ENCODE data around the gene STARD13.
A peak's percentile ranks its signal among the peaks of the same experiment; 100 is the strongest.
"Not testable (repeated sequence)": the region's sequence is repeated elsewhere in the genome, so short reads cannot be mapped to it uniquely, and the experiment has no call there.

The STARD13 gene

DNA sequence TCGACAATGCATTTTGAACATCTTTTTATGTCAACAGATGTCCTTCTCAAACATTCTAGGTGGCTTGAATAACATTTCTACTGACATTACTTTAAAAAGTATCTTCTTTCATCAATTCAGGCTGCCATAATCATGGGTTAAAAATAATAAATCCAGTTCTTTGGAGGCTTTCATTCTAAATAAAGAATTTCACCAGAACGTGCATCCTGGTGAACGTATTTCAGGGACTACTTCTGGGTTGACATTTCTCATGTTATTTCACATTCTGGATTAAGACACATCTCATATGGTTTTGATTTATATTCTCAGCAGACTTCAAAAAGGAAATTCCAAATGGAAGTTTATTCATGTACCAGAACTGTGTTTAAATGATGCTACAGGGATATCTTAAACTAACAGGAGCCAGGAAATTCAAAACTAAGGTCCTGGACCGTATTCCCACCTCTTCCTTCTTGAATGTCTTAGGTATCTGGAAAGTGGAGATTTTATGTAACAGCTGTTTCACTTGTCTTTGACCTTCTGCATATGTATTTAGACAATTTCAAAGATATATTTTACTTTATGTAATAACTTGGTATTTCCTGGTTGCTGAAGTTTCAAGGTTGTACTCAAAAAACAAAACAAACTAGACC, 107.2 kb downstream of the STARD13 start:
- peak; percentile 79 for DNase-seq (ENCODE audit: low read depth)

DNA sequence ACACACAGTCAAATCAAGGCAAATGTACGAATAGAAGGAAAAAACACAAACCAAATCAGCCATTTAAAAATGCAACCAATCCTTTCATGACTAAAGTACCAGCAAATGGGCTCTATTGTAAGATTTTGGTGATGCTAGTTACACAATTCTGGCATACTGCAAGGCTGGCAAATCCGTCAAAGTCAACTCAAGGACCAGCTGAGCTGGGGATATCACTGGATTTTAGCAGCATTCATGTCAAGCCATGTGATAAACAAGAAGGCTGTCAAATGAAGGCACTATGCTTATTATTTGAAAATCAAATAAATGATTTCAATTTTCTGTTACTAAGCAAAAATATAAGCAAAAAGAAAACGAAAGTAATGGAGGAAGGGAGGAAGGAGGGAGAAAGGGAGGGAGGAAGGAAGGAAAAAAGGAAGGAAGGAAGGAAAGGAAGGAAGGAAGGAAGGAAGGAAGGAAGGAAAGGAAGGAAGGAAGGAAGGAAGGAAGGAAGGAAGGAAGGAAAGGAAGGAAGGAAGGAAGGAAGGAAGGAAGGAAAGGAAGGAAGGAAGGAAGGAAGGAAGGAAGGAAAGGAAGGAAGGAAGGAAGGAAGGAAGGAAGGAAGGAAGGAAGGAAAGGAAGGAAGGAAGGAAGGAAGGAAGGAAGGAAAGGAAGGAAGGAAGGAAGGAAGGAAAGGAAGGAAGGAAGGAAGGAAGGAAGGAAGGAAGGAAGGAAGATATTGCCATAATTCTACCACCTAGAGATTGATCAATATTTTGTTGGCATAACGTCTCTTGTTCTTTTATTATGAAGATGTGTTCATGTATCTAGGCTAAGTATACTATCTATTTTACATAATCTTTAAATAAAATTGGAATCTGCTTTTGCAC, 108.0 kb downstream of the STARD13 start:
- not testable (repeated sequence) for DNase-seq (ENCODE audit: low read depth)

DNA sequence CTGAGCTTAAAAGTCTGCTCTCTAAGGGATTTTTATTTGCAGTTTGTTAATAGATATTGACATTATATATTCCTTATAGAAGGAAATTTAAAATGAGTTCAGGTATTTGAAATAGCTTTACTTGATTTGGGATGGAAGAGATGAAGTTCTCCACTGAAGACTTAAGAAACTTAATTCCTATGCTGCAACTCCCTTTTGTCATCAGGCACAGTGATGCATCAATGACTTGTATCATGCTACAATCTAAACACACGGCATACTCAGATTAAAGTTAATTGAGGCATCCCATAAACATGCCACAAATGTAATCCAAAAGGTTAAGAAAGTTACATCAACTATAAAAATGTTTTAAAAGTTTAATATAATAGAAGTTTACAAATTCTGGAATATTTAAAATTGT, 109.0 kb downstream of the STARD13 start:
- peak; percentile 79 for DNase-seq (ENCODE audit: low read depth)

DNA sequence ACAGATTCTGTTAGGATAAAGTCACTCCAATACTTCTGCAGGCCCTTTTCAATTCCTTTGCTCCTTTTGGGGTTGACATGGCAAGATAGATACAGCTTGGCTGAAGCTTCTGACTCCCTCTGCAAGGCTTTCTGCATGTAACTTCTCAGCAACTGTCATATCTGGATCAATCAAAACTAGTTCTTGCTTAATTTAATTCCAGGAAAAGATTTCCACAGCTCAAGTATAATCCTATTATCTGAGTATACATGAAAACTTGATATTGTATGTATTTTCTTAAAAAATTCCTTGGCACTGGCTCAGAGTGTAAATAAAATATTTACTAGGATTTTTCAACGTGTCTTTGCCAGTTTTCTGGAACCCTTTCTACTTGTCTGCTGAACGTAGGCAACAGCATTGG, 109.6 kb downstream of the STARD13 start:
- DNase-seq (ENCODE audit: low read depth) = peak; percentile 81

DNA sequence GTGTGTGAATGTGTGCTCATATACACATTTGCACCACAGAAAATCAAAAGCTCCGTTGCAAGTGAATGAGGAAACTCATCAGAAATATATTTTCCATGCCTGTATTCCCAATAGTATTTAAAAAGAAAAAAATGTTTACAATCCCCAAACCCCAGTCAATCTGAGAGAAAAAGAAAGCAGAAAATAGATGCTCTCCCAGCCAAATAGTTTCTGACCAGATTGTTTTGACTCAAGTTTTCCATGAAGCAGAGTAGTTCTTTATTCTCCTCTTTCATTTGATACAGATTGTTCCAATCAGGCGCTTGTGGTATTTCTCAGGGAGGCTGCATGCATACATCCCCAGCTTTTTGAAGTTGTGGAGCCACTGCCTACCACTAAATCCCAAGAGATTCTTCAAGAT, 110.6 kb downstream of the STARD13 start:
- DNase-seq (ENCODE audit: low read depth) = peak; percentile 95

DNA sequence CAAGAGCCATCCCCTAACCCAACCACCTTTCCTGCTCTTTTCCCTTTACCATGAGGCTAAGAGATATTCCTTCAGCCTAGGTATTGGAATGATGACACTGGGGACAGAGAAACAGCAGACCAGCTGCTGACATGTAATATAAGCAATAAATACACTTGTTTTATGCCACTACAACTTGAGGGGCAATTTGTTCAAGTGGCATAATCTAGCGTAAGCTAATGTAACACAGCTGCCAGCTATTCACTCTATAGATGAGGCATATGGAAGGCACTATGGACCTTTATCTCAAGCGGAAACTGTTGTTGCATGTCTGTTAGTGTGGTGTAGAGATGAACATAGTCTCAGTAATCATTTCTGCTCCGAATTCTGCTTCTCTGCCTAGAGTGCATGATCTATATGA, 111.1 kb downstream of the STARD13 start:
- no peak for DNase-seq (ENCODE audit: low read depth)

DNA sequence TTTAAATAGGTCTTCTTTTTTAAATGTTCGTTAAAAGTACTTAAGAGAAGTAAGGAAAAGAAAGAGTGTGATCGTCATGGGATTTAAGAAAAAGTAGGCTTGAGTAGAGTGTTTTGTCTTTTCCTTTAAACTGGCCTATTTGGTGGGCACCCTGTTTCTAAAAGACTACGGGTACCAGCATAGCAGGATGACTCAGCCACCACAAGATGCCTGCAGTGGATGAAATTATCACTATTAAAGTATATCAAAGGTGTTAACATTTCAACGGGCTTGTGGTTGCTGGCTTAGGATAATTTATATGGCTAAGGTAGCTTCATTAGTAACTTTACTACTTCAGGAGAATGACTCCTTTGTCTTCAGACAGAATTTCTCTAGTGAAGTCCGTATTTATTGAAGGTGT, 112.6 kb downstream of the STARD13 start:
- no peak for DNase-seq (ENCODE audit: low read depth)

DNA sequence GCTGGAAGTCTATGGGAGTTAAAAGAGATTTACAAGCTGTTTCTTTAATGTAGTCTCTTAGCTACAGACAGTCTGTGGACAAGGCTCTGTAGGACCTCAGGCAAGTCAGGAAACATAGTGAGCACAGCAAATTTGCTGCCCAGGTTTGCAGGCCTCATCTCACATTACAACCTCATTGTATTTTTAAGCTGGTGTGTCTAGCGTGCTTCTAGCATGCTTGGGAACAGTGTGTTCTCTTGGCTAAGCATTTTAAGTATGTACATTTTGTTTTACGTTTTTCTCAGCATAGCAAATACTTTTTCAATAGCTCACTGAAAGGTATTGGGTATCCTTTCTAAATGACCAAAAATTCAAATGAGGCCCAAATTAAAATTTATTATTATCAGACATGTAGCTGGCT, 113.2 kb downstream of the STARD13 start:
- peak; percentile 93 for DNase-seq (ENCODE audit: low read depth)

DNA sequence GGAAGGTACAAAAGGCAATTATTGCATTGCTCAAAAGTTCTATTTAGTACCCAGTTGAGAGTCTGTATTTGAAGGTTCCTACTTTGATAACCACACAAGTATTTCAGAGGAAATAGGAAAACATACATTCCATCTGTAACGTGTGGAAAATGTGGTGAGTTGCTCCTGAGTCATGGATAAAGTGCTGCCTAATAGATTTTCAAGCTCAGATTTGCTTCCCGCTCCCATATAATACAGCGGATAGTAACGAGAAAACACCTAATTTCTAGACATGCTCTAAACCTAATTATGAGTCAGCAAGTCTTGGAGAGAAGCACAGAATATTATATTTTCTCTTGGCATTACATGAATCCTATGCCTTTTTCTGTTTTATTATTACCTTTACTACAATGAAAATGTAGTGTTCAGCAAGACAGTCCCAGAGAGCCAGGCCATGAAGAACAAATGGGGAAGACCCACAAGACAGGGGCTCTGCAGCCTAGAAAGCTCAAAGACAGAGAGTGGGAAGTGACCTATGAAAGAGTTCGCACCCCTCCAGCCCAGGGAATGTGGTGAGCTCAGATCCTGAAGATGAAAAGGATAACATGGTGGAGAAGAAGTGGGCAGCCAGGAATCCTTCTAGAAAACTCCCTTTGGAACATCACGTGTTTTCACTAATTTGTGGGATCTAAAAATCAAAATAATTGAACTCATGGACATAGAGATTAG, 116.1 kb downstream of the STARD13 start:
- DNase-seq (ENCODE audit: low read depth) = peak; percentile 59

DNA sequence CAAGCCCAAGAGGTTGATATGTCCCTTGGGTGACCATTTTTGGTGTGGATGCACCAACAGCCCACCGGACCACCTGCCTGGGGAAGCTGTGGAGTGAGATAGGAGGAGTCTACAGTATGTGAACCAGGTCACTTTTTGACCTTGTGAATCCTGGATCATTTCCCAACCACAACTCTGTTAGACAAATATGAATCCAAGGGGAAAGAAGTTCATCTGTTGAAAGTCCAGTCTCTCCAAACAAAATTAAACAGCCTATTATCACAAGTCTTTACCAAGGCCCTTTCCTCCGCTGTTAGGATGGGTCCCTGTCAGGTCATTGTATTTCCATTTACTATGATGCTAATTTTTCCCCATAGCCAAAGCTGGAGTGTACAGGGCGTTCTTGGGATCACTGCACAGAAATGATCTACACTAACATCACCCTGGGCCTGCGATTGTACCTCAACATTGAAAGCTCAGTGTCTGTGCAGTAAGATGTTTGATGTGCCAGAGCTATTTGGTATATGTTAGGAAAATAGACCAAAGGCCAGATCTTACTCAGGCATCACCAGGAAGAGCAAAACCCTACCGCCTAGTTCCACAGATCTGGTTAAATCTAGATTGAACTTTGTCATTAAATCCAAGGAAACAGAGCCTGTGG, 117.1 kb downstream of the STARD13 start:
- no peak for DNase-seq (ENCODE audit: low read depth)

DNA sequence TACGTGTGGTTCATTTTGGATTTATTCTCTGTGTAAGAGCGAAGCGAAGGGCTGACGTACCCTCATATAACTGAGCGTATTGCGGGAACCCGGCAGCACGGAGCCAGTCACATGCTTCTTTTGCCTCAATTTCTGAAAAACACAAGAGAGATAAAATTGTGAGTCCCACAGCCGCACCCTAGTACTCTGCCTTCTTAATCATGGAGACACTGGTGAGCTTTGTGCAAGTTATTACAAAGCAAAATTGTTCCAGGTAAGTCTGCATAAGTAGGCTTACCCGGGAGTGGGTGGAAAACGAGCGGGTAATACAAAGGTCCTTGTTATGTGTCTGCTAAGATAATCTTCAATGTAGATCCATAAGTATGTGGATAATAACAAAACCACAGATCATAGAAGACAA, 118.1 kb downstream of the STARD13 start:
- no peak for DNase-seq (ENCODE audit: low read depth)

DNA sequence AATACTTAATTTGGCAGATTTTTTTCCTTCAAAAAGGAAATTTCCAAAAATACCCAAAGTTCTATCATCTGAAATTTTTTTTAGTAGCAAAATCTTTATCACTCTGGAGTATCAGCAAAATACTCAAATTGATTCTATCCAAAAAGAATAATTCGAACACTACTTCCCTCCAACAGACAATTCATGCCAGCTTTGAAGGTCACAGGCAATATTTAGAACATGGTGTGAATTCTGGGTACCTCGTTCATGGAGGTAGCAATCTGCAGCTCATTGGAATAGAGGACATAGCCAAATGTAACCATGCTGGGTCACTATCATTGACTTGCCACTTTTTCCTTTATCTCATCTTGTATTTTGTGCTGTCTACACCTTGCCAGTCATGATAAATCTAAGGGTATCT, 119.8 kb downstream of the STARD13 start:
- no peak for DNase-seq (ENCODE audit: low read depth)

DNA sequence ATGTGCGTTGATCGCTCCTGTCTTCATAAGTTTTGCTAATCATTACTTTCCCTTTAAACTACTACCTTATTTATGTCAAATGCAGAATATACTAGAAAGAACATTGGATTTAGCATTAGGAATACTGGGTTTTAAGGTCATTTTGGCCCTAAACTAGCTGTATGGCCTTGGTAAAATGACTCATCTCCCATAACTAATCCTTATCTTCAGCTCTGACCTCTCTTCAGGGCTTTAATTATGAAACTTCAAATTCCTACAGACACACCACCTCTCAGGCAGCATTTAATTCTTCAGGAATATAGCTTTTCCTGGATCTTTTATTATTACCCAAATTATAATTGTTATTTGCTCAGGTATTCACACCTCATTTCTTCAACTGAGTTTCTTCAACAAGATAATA, 121.2 kb downstream of the STARD13 start:
- no peak for DNase-seq (ENCODE audit: low read depth)

DNA sequence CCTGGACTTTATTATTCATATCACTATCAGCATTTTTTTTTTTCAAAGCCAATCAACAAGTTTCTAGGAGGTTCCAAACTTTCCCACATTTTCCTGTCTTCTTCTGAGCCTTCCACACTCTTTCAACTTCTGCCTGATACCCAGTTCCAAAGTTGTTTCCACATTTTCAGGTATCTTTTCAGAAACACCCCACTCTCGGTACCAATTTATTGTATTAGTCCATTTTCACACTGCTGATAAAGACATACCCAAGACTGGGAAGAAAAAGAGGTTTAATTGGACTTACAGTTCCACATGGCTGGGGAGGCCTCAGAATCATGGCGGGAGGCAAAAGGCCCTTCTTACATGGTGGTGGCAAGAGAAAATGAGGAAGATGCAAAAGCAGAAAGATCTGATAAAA, 122.8 kb downstream of the STARD13 start:
- not testable (repeated sequence) for DNase-seq (ENCODE audit: low read depth)

DNA sequence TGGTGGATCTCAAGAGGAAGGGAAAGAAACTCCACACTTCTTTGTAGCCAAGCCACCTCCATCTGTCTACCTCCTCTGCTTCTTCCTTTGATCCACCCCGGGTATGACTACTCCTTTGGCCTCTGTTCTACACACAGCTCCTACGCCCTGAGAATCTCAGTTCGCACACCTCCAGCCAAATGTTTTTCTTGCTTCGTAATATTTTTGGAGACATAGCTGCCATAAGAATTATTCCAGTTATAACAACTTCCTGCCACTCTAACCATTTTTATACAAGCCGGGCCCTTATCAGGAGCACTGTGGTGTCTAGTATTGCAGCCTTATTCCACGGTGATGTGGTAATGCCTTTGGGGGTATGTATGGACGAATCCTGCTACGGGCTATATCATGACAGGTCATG, 126.7 kb downstream of the STARD13 start:
- DNase-seq (ENCODE audit: low read depth) = no peak

DNA sequence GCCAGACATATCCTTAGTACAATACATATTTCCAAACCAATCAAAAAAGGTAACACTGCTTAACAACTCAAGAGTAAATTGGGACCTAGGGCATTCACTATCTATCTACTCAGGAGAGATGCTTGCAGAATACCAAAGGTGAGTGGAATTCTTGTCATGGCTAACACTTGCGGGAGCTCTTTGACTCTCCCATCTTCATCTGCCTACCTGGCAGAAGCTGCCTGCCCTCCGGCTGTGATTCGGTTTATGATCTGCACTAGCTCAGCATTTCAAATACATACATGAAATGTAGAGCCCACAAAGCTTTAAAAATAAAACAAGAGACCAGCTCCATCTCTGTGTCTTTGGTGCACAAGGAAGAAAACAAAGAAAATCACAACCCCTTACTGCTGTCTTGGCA, 127.3 kb downstream of the STARD13 start:
- no peak for DNase-seq (ENCODE audit: low read depth)

DNA sequence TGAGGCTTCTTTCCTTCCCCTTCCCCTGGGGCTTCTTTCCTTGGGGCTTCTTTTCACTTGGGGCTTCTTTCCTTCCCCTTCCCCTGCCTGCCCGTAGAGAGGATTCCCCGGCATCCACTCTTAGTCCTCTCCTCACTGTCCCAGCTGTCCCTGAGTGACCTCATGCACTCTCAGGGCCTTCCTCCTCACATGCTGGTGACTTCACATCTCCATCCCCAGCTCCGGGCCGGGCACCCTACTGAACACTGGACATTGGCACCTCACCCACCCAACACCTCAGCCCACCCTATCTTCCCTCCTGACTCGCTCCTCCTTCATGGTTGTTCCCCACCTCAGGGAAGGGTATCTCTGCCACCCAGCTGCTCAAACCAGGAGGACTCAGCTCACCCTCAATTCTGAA, 130.6 kb downstream of the STARD13 start:
- no peak for DNase-seq (ENCODE audit: low read depth)

DNA sequence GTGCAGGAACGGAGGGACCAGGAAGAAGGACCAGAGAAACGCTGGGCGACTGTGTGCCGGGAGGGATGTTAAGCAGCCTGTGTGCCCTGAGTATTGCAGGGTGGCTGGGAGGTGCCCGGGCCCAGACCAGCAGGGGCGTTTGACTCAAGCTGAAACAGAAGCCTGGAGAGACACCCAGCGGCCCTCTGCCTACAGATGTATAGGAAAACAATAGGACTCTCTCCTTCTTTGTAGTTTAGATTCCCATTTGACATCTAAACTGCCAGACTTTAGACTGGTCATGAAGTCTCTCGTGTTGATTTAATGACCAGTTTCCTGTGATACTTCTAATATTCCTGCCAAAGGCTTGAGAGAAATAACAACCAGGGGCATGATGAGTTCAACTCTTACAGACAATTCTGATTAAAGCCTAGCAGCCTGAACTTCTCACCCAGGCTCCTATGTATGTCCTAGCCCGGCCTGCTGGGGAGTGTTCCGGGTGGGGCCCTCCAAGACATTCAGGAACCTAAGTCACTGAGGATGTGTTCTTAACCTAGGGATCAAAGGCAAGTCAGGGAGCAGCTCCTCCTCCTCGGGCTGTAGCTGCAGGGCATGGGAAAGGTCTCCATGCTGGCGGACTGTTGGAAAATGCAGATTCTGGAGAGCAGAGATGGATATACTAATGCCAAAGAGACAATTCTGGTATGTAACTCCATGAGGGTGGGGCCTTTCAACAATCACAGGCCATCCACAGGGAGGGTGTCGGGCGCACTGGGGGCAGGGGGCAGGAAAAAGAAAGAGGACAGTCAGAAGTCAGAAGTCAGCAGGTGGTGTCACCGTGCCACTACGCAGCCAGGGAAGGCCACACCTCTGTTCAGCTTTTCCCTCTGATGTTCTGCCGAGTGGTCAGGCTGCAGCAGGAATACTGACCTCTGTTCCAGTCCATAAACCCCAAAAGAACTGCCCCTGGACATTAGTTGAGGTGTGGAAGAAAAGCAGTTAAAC, 131.8 kb downstream of the STARD13 start:
- DNase-seq (ENCODE audit: low read depth) = peak; percentile 22

DNA sequence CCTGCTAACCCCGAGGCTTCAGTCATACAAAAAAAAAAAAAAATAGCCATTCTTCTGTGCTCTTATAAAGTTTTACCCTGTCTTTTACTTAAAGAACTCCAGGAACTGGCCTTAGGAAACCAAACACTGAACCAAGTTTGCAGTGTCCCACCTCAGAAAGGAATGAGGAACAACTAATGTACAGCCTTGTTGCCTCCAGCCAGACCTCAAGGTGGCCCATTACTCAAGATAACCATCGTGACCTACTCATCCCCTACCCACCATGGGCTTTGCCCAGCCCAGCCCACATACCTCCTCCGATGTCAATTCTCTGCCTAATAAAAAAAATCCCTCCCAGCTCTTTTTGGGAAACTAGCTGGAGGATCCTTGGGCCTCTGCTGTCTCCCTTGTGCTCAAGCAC, 133.2 kb downstream of the STARD13 start:
- no peak for DNase-seq (ENCODE audit: low read depth)

DNA sequence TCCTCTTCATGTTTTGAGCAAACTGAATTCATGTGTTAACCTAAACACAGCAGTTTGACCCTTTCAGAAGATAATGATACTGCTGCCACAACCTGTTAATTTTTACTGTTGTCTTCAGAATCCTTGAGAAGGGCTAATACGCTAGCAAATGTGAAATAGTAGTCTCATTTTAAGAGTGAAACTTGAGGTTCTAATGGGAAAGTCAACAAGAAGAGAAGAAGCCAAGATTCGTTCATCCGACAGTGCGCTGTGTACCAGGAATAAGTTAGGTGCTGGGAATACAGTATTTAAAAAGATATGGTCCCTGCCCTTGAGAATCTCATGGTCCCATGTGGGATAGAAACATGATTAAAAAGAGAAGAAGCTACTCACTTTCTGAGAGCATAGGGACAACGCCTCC, 134.9 kb downstream of the STARD13 start:
- no peak for DNase-seq (ENCODE audit: low read depth)

DNA sequence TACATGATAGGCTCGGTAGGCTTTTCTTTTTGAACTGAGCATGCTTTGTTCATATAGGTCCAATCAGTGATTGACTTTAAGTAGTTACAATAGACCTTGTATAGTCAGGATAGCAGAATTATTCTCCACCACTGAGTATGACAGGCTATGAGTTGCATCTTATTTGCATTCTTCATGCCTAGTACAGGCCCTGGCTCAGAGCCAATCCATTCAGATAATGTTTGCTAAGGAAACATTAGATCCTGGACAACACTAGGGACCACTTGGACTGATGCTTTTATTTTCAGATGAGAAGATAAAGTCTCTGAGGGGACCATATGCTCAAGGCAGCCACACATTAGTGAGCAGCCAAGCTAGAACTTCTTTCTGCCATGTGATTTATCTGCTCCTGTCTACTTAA, 135.4 kb downstream of the STARD13 start:
- DNase-seq (ENCODE audit: low read depth) = peak; percentile 26

All from fibroblast of gingiva (primary cell).